Right lobe of liver (tissue), 4 donors: ENCODE data around the gene CORO2A.

Experiments used
- POLR2A ChIP-seq: fragments of 450-650 bp; IDR thresholded peaks from one replicate; pipeline ENCODE4 v1.6.1; 2017; ENCODE audit warnings: antibody characterized with exemption, mild to moderate bottlenecking
- TF ChIP-seq, protein P1 (sequence below), 4 donors: fragments of 200-600 bp in 3 of 4; fragments of 450-650 bp in 1 of 4; IDR thresholded peaks; one replicate each; pipeline versions ENCODE4 v1.5.1 to v1.8.0; 2016 to 2022; ENCODE audit warnings: antibody characterized with exemption in 4 of 4, mild to moderate bottlenecking in 2 of 4
- donor health status: DM: no; HTN: no; CAD: no.
- donor health status: DM: no; HTN: no; CAD: no.
- donor health status: DM: no; HTN: yes; CAD: no.

DNA sequence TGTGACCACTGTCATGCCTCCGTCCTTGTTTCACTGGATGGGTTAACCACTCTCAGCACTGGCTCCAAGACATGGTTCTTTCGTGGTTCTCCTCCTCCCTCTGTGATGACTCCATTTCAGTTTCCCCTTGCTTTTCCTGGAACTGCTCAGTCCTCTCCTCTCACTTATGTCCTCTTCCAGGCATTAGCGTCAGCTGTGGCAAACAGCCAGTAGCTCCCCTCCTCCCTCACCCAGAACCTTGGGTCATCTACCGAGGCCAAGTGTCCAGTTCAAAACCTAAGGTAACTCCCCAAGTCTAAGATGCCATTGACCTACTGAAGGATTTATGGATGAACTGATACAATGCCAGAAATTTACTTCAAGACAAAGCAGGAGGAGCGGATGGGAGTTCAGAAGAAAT, 9.8 kb upstream of the CORO2A start:
- TF ChIP-seq, protein P1, sequence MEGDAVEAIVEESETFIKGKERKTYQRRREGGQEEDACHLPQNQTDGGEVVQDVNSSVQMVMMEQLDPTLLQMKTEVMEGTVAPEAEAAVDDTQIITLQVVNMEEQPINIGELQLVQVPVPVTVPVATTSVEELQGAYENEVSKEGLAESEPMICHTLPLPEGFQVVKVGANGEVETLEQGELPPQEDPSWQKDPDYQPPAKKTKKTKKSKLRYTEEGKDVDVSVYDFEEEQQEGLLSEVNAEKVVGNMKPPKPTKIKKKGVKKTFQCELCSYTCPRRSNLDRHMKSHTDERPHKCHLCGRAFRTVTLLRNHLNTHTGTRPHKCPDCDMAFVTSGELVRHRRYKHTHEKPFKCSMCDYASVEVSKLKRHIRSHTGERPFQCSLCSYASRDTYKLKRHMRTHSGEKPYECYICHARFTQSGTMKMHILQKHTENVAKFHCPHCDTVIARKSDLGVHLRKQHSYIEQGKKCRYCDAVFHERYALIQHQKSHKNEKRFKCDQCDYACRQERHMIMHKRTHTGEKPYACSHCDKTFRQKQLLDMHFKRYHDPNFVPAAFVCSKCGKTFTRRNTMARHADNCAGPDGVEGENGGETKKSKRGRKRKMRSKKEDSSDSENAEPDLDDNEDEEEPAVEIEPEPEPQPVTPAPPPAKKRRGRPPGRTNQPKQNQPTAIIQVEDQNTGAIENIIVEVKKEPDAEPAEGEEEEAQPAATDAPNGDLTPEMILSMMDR (IDR thresholded peaks at IDR 0.05) = no peak
- TF ChIP-seq POLR2A = no peak
